WERI-Rb-1 (cell line): Measurements from ENCODE around the gene FUOM.

Experiments
- DNase-seq: peaks from one replicate; pipeline ENCODE4 v3.0.0-alpha.2; 2020
- H3K27ac ChIP-seq: fragments of 250-450 bp; sonication (Bioruptor Pico); 2 replicates; pipeline ENCODE4 v1.5.1; 2020; ENCODE audit warnings: mild to moderate bottlenecking, moderate library complexity
- H3K27me3 ChIP-seq: fragments of 250-450 bp; sonication (Bioruptor Pico); 2 replicates; pipeline ENCODE4 v1.5.1; 2021; ENCODE audit warnings: mild to moderate bottlenecking, low read depth, moderate library complexity; ENCODE audit not compliant: insufficient read depth, severe bottlenecking
- H3K36me3 ChIP-seq: fragments of 250-450 bp; sonication (Bioruptor Pico); 2 replicates; pipeline ENCODE4 v1.5.1; 2020; ENCODE audit warnings: mild to moderate bottlenecking, moderate library complexity
- H3K4me3 ChIP-seq: 2 replicates; pipeline ENCODE4 v1.5.1; 2011; ENCODE audit warnings: low read depth, mild to moderate bottlenecking, control low read depth, low read length
- H3K9me3 ChIP-seq: fragments of 250-450 bp; sonication (Bioruptor Pico); 2 replicates; pipeline ENCODE4 v1.5.1; 2021; ENCODE audit warnings: mild to moderate bottlenecking, moderate library complexity; ENCODE audit not compliant: severe bottlenecking
- CTCF ChIP-seq: IDR thresholded peaks from 2 replicates; pipeline ENCODE4 v1.5.1; 2011; ENCODE audit warnings: low read depth, mild to moderate bottlenecking, control low read depth, inconsistent platforms, low read length

Gene FUOM

DNA sequence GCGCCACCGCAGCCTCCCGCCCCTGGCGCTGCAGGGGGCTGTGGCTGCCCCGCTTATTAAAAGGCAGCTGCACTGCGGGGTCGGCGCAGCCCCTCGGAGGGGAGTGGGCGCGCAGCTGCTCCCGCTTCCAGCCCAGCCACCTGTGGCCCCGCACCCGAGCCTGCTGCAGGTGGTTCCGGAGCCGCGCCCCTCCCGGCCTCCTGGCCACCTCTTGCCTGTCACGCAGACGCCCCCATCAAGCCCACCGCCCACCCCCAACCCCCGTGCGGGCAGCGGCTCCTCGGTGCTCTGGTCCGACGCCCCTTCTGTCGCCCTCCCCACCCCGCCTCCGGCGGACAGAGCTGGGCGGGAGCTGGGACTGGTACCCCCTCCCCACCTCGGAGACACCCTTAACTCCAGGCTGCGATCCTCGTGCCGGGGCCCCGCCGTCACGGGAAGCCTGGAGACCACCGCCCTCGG, 21.7 kb downstream of the FUOM start:
- DNase-seq = no peak
- TF ChIP-seq CTCF = no peak
- Histone ChIP-seq H3K4me3 (peak overlapping the region; percentile 38), H3K27ac (no peak overlapping the region), H3K9me3 (peaks cover 10% of the 10 kb centered on the region), H3K36me3 (no peaks in the 10 kb centered on the region), H3K27me3 (peaks cover 44% of the 10 kb centered on the region)

DNA sequence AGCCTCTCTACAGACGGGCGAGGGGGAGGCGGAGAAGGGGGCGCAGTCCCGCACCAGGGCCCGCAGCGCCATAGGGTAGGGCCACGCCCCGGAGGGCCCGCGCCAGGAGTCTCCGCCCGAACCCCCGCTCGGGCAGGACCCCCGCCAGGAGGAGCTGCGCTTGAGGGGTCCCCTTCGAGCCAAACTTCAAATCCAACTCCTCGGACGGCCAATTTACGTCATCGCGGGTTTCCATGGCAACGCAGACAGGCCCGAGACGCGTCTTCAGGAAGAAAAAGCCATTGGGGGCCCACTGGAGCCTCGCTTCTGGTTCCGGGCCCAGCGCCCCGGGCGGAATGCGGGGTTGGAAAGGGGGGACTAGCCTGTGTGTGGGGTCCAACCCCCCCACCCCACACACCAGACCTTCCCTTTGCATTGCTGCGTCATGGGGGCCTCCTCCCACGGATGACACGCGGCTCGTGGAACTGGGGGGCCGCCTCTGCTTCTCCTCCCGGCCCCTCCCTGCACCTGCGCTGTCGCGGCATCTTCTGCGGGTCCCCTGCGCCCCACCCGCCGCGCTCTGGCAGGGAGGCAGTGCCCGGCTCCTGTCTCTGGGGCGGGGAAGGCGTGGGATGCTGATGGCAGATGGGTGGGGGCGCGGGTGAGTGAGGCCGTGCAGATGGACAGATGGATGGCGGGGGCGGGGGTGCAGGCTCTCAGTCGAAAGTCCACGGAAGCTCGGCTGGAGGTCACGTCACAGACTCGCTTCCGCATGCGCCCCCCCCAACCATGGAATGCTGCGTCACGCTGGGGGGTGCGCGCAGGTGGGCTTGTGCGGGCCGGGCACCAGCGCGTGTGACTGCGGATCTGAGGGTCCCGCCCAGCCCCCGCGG, 22.3 kb downstream of the FUOM start:
- peak overlapping the region; percentile 38 for H3K4me3 ChIP-seq
- peak; percentile 65 for DNase-seq
- peaks cover 44% of the 10 kb centered on the region for H3K27me3 ChIP-seq

DNA sequence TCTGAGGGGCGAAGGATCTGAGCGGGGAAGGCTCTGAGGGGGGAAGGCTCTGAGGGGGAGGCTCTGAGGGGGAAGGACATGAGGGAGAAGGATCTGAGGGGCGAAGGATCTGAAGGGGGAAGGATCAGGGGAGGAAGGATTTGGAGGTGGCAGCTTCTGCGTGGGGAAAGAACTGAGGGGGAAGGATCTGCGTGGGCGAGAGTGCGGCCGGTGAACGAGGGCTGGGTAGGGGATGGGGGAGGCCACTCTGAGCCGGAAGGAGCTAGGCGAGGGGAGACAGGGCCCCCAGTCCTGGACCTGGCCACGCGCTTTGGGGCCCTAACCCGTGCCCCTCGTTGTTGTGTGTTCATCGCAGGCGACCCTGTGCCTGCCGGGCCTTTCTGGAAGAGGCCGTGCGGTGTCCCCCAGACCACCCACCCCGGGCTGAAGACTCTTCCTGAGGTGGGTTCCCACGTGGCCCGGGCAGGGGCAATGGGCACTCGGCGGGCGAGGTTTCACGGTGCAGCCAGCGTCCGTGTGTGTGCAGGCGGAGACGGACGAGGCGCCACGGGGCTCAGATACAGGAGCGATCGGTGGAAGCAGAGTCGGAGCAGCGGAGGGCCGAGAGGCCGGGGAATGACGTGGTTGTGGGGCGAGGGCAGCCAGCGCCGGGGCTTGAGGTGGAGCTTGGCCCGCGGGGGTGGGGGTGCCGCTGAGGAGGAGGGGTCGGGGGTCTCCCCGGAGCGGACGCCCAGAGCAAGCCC, 23.1 kb downstream of the FUOM start:
- no peak for TF ChIP-seq CTCF
- Histone ChIP-seq H3K4me3 (peak overlapping the region; percentile 38), H3K27me3 (peaks cover 44% of the 10 kb centered on the region), H3K9me3 (peaks cover 10% of the 10 kb centered on the region), H3K36me3 (no peaks in the 10 kb centered on the region), H3K27ac (no peak overlapping the region)
- no peak for DNase-seq

More for the DNA sequence above, 22.3 kb downstream of the FUOM start:
- TF ChIP-seq CTCF = no peak
- no peak overlapping the region for H3K27ac ChIP-seq
- no peaks in the 10 kb centered on the region for H3K36me3 ChIP-seq
- peaks cover 10% of the 10 kb centered on the region for H3K9me3 ChIP-seq

DNA sequence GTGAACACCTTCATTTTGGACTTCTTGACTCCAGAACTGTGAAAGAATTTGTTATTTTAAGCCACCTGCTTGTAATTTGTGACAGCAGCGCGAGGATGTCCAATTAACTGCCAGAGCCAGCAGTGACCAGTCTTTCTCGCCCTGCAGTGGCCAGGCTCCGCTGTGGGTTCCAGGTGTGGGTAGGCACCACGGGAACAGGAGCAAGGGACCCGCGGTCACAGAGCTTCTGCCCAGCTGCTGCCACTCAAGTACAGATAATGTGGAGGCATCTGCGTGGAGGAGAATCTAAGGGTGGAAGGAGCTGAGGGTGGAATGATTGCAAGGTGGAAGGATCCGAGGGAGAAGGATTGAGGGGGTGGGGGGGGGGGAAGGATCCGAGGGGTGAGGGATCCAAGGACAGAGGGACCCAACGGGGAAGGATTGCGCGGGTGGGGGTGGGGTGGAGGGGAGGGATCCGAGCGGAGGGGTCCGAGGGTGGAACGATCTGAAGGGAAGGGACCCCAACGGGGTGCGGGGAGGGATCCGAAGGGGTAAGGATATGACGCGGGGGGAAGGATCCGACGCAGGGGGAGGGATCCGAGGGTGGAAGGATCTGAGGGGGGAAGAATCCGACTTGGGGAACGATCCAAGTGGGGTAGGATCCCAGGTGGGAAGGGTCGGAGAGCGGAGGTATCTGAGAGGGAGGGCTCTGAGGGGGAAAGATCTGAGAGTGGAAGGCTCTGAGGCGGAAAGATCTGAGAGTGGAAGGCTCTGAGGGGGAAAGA, 24.7 kb downstream of the FUOM start:
- no peak for DNase-seq
- no peak for TF ChIP-seq CTCF
- H3K27me3 ChIP-seq = peaks cover 48% of the 10 kb centered on the region

GRCh38 chr10:133329491-133330202, 28.2 kb downstream of the FUOM start:
- Histone ChIP-seq H3K9me3 (peaks cover 7% of the 10 kb centered on the region), H3K36me3 (no peaks in the 10 kb centered on the region), H3K27ac (no peak overlapping the region), H3K4me3 (peak overlapping the region; percentile 16; the same call in 1 of the 2 replicates), H3K27me3 (peaks cover 17% of the 10 kb centered on the region)
- peak; percentile 87 for DNase-seq
- peak; percentile 92 for TF ChIP-seq CTCF

More for the DNA sequence above, 24.7 kb downstream of the FUOM start:
- Histone ChIP-seq H3K4me3 (no peak overlapping the region), H3K9me3 (peaks cover 10% of the 10 kb centered on the region), H3K27ac (no peak overlapping the region), H3K36me3 (no peaks in the 10 kb centered on the region)
